ENCODE results near the gene PRKAG1.

PRKAG1 gene

GRCh38 chr12:48961331-48961730 lies 57.2 kb downstream of the PRKAG1 start:
- no peak for DNase-seq
- Histone ChIP-seq H3K4me1 (ENCODE audit: low read length) (peaks cover 23% of the 10 kb centered on the region), H3F3A (ENCODE audit: insufficient read depth, low read length) (no peaks in the 10 kb centered on the region; the same call in 1 of the 2 replicates), H3K9me3 (replicated peaks; ENCODE audit: insufficient read depth, low read length) (no peaks in the 10 kb centered on the region), H3K27ac (ENCODE audit: low read length) (no peak overlapping the region), H3K9me2 (replicated peaks; ENCODE audit: insufficient read depth, low read length) (no peaks in the 10 kb centered on the region), H2AFZ (ENCODE audit: low read length) (no peak overlapping the region), H3K9ac (ENCODE audit: low read length) (no peak overlapping the region), H3K36me3 (replicated peaks; ENCODE audit: insufficient read depth, low read length) (no peaks in the 10 kb centered on the region), H4K20me1 (ENCODE audit: insufficient read depth, low read length) (no peaks in the 10 kb centered on the region), H3K79me2 (ENCODE audit: low read length) (peaks cover 9% of the 10 kb centered on the region), H3K4me3 (ENCODE audit: low read length) (no peak overlapping the region), H3K27me3 (replicated peaks; ENCODE audit: insufficient read depth, low read length) (no peaks in the 10 kb centered on the region), H3K4me2 (ENCODE audit: low read depth, low read length) (no peak overlapping the region)
- TF ChIP-seq CTCF (IDR thresholded peaks at IDR 0.05; ENCODE audit: low read length): no peak

- no peak overlapping the region for H3K27ac ChIP-seq (ENCODE audit: low read length)
- H2AFZ ChIP-seq (ENCODE audit: low read length): no peak overlapping the region
- no peaks in the 10 kb centered on the region for H4K20me1 ChIP-seq (ENCODE audit: insufficient read depth, low read length)
- no peak overlapping the region for H3K9ac ChIP-seq (ENCODE audit: low read length)
- H3K27me3 ChIP-seq (replicated peaks; ENCODE audit: insufficient read depth, low read length): no peaks in the 10 kb centered on the region
- H3K36me3 ChIP-seq (replicated peaks; ENCODE audit: insufficient read depth, low read length): no peaks in the 10 kb centered on the region
- no peaks in the 10 kb centered on the region; the same call in 1 of the 2 replicates for H3F3A ChIP-seq (ENCODE audit: insufficient read depth, low read length)
- no peak overlapping the region for H3K4me2 ChIP-seq (ENCODE audit: low read depth, low read length)
- no peaks in the 10 kb centered on the region for H3K9me2 ChIP-seq (replicated peaks; ENCODE audit: insufficient read depth, low read length)
- DNase-seq: no peak
- H3K4me3 ChIP-seq (ENCODE audit: low read length): no peak overlapping the region
- H3K4me1 ChIP-seq (ENCODE audit: low read length): peaks cover 22% of the 10 kb centered on the region
- TF ChIP-seq EZH2phosphoT487 (IDR thresholded peaks at IDR 0.05; ENCODE audit: low read length) (no peak), CTCF (IDR thresholded peaks at IDR 0.05; ENCODE audit: low read length) (no peak), EZH2 (optimal IDR thresholded peaks at IDR 0.05; ENCODE audit: low read depth, low read length) (no peak)
- peaks cover 14% of the 10 kb centered on the region for H3K79me2 ChIP-seq (ENCODE audit: low read length)
- H3K9me3 ChIP-seq (replicated peaks; ENCODE audit: insufficient read depth, low read length): no peaks in the 10 kb centered on the region
Measured at GRCh38 chr12:48960834-48961233, 57.7 kb downstream of the PRKAG1 start.

DNA sequence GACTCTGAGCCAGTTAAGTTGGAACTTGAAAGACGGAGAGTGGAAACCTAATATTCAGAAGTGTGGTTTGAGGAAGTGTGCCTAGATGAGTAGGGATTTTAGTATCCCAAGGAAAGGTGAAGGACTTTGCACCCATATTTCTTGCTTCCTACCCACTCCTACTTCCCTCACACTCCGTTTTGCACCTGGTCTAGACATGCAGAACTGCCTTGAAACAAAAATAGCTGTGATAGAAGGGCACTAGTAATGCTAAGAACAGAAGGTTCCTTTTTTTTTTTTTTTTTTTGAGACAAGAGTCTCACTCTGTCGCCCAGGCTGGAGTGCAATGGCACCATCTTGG lies 60.6 kb downstream of the PRKAG1 start:
- Histone ChIP-seq H3F3A (ENCODE audit: insufficient read depth, low read length) (no peaks in the 10 kb centered on the region; the same call in 1 of the 2 replicates), H3K4me2 (ENCODE audit: low read depth, low read length) (peak overlapping the region; percentile 85), H3K4me3 (ENCODE audit: low read length) (peak overlapping the region; percentile 95), H3K9ac (ENCODE audit: low read length) (peak overlapping the region; percentile 60; the same call in 1 of the 2 replicates), H3K9me3 (replicated peaks; ENCODE audit: insufficient read depth, low read length) (no peaks in the 10 kb centered on the region), H2AFZ (ENCODE audit: low read length) (peak overlapping the region; percentile 94), H3K27ac (ENCODE audit: low read length) (no peak overlapping the region), H3K79me2 (ENCODE audit: low read length) (peaks cover 39% of the 10 kb centered on the region), H3K4me1 (ENCODE audit: low read length) (peaks cover 15% of the 10 kb centered on the region), H3K9me2 (replicated peaks; ENCODE audit: insufficient read depth, low read length) (no peaks in the 10 kb centered on the region), H4K20me1 (ENCODE audit: insufficient read depth, low read length) (no peaks in the 10 kb centered on the region), H3K27me3 (replicated peaks; ENCODE audit: insufficient read depth, low read length) (no peaks in the 10 kb centered on the region), H3K36me3 (replicated peaks; ENCODE audit: insufficient read depth, low read length) (no peaks in the 10 kb centered on the region)
- TF ChIP-seq EZH2 (optimal IDR thresholded peaks at IDR 0.05; ENCODE audit: low read depth, low read length) (no peak), EZH2phosphoT487 (IDR thresholded peaks at IDR 0.05; ENCODE audit: low read length) (no peak), CTCF (IDR thresholded peaks at IDR 0.05; ENCODE audit: low read length) (no peak)
- DNase-seq: no peak
